ENCODE measurements around the gene NKX3-2. TPM values are rescaled to one million over a fixed set of nuclear protein-coding genes. Genes with fewer than 3 reads are reported as not detected.

Gene NKX3-2
- total RNA-seq, 1 experiment from 2014 or later, result not detected

- ChIA-PET POLR2A (ENCODE audit: unreplicated experiment) (no interaction called here), CTCF (no interaction called here)
- Histone ChIP-seq H3K4me2 (no peak overlapping the region), H3K4me3 (no peak overlapping the region), H3K36me3 (ENCODE audit: low read depth) (no peaks in the 10 kb centered on the region), H3F3A (ENCODE audit: insufficient read depth, low read depth) (no peaks in the 10 kb centered on the region), H3K9me2 (ENCODE audit: insufficient read depth) (no peaks in the 10 kb centered on the region), H3K9me3 (ENCODE audit: insufficient read depth, low read depth) (no peaks in the 10 kb centered on the region), H3K27ac (no peak overlapping the region), H2AFZ (no peak overlapping the region), H3K4me1 (replicated peaks; ENCODE audit: insufficient read depth) (no peaks in the 10 kb centered on the region), H3K27me3 (ENCODE audit: insufficient read depth, low read depth) (peaks cover 18% of the 10 kb centered on the region), H4K20me1 (ENCODE audit: insufficient read depth) (no peaks in the 10 kb centered on the region), H3K79me2 (ENCODE audit: low read depth) (no peaks in the 10 kb centered on the region)
- BruUV-seq (replicated peaks), result no TSS peak
- DNase-seq, result no peak
- intact Hi-C loops (cut with micrococcal nuclease; ENCODE audit: unreplicated experiment), result no loop called here
- no peak for TF ChIP-seq EZH2 (IDR thresholded peaks at IDR 0.05; ENCODE audit: low read depth)
- TF ChIP-seq CTCF (conservative IDR thresholded peaks at IDR 0.05), result no peak
Measured at GRCh38 chr4:13533670-13534343, 10.5 kb downstream of the NKX3-2 start.

GRCh38 chr4:13531625-13531998 is 12.7 kb downstream of the NKX3-2 start:
- Histone ChIP-seq H4K20me1 (ENCODE audit: insufficient read depth) (no peaks in the 10 kb centered on the region), H3K27me3 (ENCODE audit: insufficient read depth, low read depth) (peaks cover 12% of the 10 kb centered on the region), H3K36me3 (ENCODE audit: low read depth) (no peaks in the 10 kb centered on the region), H3K27ac (no peak overlapping the region), H3K4me1 (replicated peaks; ENCODE audit: insufficient read depth) (no peaks in the 10 kb centered on the region), H3F3A (ENCODE audit: insufficient read depth, low read depth) (no peaks in the 10 kb centered on the region), H2AFZ (no peak overlapping the region), H3K79me2 (ENCODE audit: low read depth) (no peaks in the 10 kb centered on the region), H3K4me3 (no peak overlapping the region), H3K4me2 (no peak overlapping the region), H3K9me2 (ENCODE audit: insufficient read depth) (no peaks in the 10 kb centered on the region), H3K9me3 (ENCODE audit: insufficient read depth, low read depth) (no peaks in the 10 kb centered on the region)
- no peak for DNase-seq
- intact Hi-C loops (cut with micrococcal nuclease; ENCODE audit: unreplicated experiment), result no loop called here
- TF ChIP-seq EZH2 (IDR thresholded peaks at IDR 0.05; ENCODE audit: low read depth), result no peak
- BruUV-seq (replicated peaks), result no TSS peak
- ChIA-PET CTCF (no interaction called here), POLR2A (ENCODE audit: unreplicated experiment) (no interaction called here)

- Histone ChIP-seq H3K4me3 (no peak overlapping the region), H3K27ac (no peak overlapping the region), H3K4me1 (replicated peaks; ENCODE audit: insufficient read depth) (no peaks in the 10 kb centered on the region), H3K79me2 (ENCODE audit: low read depth) (no peaks in the 10 kb centered on the region), H3K9me3 (ENCODE audit: insufficient read depth, low read depth) (no peaks in the 10 kb centered on the region), H4K20me1 (ENCODE audit: insufficient read depth) (no peaks in the 10 kb centered on the region), H3K4me2 (no peak overlapping the region), H3F3A (ENCODE audit: insufficient read depth, low read depth) (no peaks in the 10 kb centered on the region), H3K9me2 (ENCODE audit: insufficient read depth) (no peaks in the 10 kb centered on the region), H3K36me3 (ENCODE audit: low read depth) (no peaks in the 10 kb centered on the region), H3K27me3 (ENCODE audit: insufficient read depth, low read depth) (peaks cover 8% of the 10 kb centered on the region), H2AFZ (no peak overlapping the region)
- CTCF ChIA-PET, result no interaction called here
- BruUV-seq (replicated peaks), result no TSS peak
- no peak for DNase-seq
- POLR2A ChIA-PET (ENCODE audit: unreplicated experiment), result no interaction called here
- intact Hi-C loops (cut with micrococcal nuclease; ENCODE audit: unreplicated experiment), result no loop called here
- TF ChIP-seq CTCF (conservative IDR thresholded peaks at IDR 0.05) (no peak), EZH2 (IDR thresholded peaks at IDR 0.05; ENCODE audit: low read depth) (no peak)
Measured at GRCh38 chr4:13530823-13531624, 13.3 kb downstream of the NKX3-2 start.

Data from PC-9 (cell line).